Measurements from ENCODE around the gene GPX1. TPM values are rescaled to one million over a fixed set of nuclear protein-coding genes. Genes with fewer than 3 reads are reported as not detected.

Gene GPX1
- polyA plus RNA-seq, 2 of the 4 experiments (the other 2 are of a cell fraction) = 150 to 271 TPM

DNA sequence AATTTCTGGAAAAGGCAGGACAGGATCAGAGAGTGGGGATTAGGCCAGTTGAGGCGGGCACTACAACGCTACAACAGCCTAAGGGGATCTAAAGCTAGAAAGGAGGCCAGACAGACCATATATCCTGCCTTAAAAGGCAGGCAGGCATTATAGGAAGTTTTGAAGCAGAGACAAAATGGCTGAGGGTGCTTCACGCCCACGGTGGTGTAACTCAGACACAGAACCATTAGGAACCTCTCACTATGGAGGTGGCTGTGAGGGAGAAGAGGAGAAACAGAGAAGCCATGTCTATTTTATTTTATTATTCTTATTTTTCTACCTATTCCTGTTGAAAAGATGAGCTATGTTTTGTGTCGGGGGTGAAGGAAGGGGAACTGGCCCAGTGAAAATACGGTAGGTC, 16.2 kb downstream of the GPX1 start:
- FAIRE-seq (no peak), ATAC-seq (no peak), DNase-seq (ENCODE audit: low read depth in 1 of 2, low spot score in 1 of 2) (no peak)
- WGBS (ENCODE audit: missing lambda C conversion rate) = 92% methylated on average over 6 of the region's 6 CpGs
- H3K27ac ChIP-seq = no peak overlapping the region
- CTCF ChIA-PET = no interaction called here
- TF ChIP-seq, protein P1, sequence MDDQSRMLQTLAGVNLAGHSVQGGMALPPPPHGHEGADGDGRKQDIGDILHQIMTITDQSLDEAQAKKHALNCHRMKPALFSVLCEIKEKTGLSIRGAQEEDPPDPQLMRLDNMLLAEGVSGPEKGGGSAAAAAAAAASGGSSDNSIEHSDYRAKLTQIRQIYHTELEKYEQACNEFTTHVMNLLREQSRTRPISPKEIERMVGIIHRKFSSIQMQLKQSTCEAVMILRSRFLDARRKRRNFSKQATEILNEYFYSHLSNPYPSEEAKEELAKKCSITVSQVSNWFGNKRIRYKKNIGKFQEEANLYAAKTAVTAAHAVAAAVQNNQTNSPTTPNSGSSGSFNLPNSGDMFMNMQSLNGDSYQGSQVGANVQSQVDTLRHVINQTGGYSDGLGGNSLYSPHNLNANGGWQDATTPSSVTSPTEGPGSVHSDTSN (IDR thresholded peaks at IDR 0.05) = no peak
- TF ChIP-seq RFX5 (IDR thresholded peaks at IDR 0.05) = no peak
- no peak for TF ChIP-seq FOSB (CRISPR knock-in tag; IDR thresholded peaks at IDR 0.05)
- TF ChIP-seq CBX8 (IDR thresholded peaks at IDR 0.05) = no peak
- no peak for TF ChIP-seq HEYL (CRISPR knock-in tag; IDR thresholded peaks at IDR 0.05)
- no peak for TF ChIP-seq MYC (IDR thresholded peaks at IDR 0.05; ENCODE audit: borderline replicate concordance, low read length)
- no peak for TF ChIP-seq SMC3 (IDR thresholded peaks at IDR 0.05)
- TF ChIP-seq JUNB (IDR thresholded peaks at IDR 0.05) = no peak
- TF ChIP-seq, protein P2, sequence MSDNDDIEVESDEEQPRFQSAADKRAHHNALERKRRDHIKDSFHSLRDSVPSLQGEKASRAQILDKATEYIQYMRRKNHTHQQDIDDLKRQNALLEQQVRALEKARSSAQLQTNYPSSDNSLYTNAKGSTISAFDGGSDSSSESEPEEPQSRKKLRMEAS (IDR thresholded peaks at IDR 0.05) = no peak
- TF ChIP-seq MAFK (IDR thresholded peaks at IDR 0.05; ENCODE audit: partially characterized antibody) = no peak
- TF ChIP-seq, protein P3, sequence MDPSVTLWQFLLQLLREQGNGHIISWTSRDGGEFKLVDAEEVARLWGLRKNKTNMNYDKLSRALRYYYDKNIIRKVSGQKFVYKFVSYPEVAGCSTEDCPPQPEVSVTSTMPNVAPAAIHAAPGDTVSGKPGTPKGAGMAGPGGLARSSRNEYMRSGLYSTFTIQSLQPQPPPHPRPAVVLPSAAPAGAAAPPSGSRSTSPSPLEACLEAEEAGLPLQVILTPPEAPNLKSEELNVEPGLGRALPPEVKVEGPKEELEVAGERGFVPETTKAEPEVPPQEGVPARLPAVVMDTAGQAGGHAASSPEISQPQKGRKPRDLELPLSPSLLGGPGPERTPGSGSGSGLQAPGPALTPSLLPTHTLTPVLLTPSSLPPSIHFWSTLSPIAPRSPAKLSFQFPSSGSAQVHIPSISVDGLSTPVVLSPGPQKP (IDR thresholded peaks at IDR 0.05; ENCODE audit: low read depth, low read length) = no peak
- no peak for TF ChIP-seq CEBPB (IDR thresholded peaks at IDR 0.05)
- TF ChIP-seq EP300 (IDR thresholded peaks at IDR 0.05) = no peak
- no peak for TF ChIP-seq RNF2 (IDR thresholded peaks at IDR 0.05; ENCODE audit: borderline replicate concordance, low read depth)
- TF ChIP-seq KDM5A (IDR thresholded peaks at IDR 0.05) = no peak
- TF ChIP-seq GATA3 (IDR thresholded peaks at IDR 0.05; ENCODE audit: borderline replicate concordance) = no peak
- TF ChIP-seq HDAC2 (IDR thresholded peaks at IDR 0.05) = no peak
- no peak overlapping the region for H3K4me3 ChIP-seq
- H3K9me3 ChIP-seq = no peaks in the 10 kb centered on the region
- peaks cover 22% of the 10 kb centered on the region for H3K4me1 ChIP-seq
- POLR2A ChIA-PET = interaction anchor here (0.6 kb wide), 1 partner anchor 194 kb away, joined by 3 read pairs; no protein-coding TSS in a partner anchor
- H3K4me2 ChIP-seq = no peak overlapping the region

DNA sequence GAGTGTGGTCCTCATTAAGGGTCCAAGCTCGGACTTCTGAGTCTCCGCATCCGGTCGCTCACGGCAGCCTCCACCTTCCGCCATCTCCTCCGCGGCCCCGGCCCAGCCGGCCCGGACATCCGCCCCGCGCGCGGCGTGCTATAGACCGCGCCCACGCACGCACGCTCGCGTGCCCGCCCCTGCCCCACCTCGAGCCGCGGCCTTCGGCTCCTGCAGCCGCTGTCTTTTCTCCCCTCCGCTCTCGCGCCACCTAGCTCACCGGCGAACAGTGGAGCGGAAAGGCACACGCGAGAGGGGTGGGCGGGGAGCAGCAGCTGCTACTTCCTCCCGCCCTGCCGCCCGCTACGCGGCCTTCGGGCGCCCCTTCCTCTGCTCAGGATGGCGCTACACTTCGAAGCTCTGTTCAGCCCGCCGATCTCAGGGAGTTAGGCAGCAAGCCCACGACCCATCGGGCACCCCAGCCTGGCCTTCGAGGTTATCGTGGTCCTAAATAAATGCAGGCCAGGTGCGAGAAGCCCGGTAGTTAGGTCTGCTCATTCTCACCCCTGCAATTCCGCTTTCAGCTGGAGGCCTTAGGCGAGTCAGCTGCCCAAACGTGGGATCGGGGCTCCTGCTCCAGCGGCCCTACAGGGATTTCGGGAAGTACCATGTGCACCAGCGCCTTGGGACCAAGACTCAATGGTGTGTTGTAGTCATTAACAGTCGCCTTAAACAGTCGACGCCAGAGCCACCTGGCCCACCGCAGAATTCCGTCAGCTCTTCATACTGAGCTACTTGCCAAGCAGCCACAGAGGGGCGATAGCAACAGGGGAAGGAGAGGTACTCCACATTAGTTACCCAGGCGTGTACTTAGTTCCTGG, 18.0 kb downstream of the GPX1 start, which contains the start of gene USP4:
TSS of gene USP4 (minus strand) at position 113 of the 860 bp plus-strand sequence. CDS start at position 84, 29 bp downstream.
- ChIA-PET POLR2A (interaction anchor here (0.7 to 2.3 kb wide), 9 partner anchors 11 to 219 kb away, joined by 3 to 14 read pairs (median 4); partner anchors contain the start of genes DAG1, GPX1, RHOA and TCTA), CTCF (interaction anchor here (0.7 to 2.2 kb wide), 19 partner anchors 9 to 169 kb away, joined by 3 to 13 read pairs (median 4); partner anchors contain the start of genes GPX1, KLHDC8B and NICN1)
- ATAC-seq (peak; percentile 95 to 98), FAIRE-seq (no peak), DNase-seq (ENCODE audit: low read depth in 1 of 2, low spot score in 1 of 2) (peak; percentile 62 to 84)
- Histone ChIP-seq H3K27ac (peak within 1 kb of the TSS; percentile 90 to 92), H3K4me1 (peaks cover 14% of the 10 kb centered on the region; the same call in 2 of the 3 replicates), H3K4me2 (peak within 1 kb of the TSS; percentile 85), H3K9me3 (no peaks in the 10 kb centered on the region), H3K4me3 (peak within 1 kb of the TSS; percentile 81)
- WGBS (ENCODE audit: missing lambda C conversion rate) = 26% methylated on average over 34 of the region's 70 CpGs
- TF ChIP-seq FOSL2 (IDR thresholded peaks at IDR 0.05) = no peak
- TF ChIP-seq FOSL2 (CRISPR knock-in tag; IDR thresholded peaks at IDR 0.05) = no peak
- TF ChIP-seq HOXA7 (CRISPR knock-in tag; IDR thresholded peaks at IDR 0.05) = no peak
- TF ChIP-seq SMC3 (IDR thresholded peaks at IDR 0.05) = peak; percentile 44
- TF ChIP-seq MYC (IDR thresholded peaks at IDR 0.05; ENCODE audit: borderline replicate concordance, low read length) = peak; percentile 61; the same call in 1 of the 2 replicates
- TF ChIP-seq JUNB (IDR thresholded peaks at IDR 0.05) = no peak
- peak; percentile 33 to 44; a peak in 3 of 5 replicates for TF ChIP-seq RAD21 (conservative IDR thresholded peaks at IDR 0.05 in 1 of 2, IDR thresholded peaks at IDR 0.05 in 1 of 2)
- TF ChIP-seq, protein P3 (IDR thresholded peaks at IDR 0.05; ENCODE audit: low read depth, low read length) = no peak
- TF ChIP-seq ESRRA (IDR thresholded peaks at IDR 0.05; ENCODE audit: borderline replicate concordance, low read length) = no peak
- no peak for TF ChIP-seq ZSCAN20 (CRISPR knock-in tag; IDR thresholded peaks at IDR 0.05)
- 0 out of 2 replicates have a peak, but pooled peaks have one; percentile 47 for TF ChIP-seq HOXB5 (CRISPR knock-in tag; IDR thresholded peaks at IDR 0.05)
- TF ChIP-seq, protein P1 (IDR thresholded peaks at IDR 0.05) = no peak
- no peak for TF ChIP-seq CBX8 (IDR thresholded peaks at IDR 0.05)
- no peak for TF ChIP-seq SREBF2 (IDR thresholded peaks at IDR 0.05)
- TF ChIP-seq, protein P4, sequence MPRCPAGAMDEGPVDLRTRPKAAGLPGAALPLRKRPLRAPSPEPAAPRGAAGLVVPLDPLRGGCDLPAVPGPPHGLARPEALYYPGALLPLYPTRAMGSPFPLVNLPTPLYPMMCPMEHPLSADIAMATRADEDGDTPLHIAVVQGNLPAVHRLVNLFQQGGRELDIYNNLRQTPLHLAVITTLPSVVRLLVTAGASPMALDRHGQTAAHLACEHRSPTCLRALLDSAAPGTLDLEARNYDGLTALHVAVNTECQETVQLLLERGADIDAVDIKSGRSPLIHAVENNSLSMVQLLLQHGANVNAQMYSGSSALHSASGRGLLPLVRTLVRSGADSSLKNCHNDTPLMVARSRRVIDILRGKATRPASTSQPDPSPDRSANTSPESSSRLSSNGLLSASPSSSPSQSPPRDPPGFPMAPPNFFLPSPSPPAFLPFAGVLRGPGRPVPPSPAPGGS (IDR thresholded peaks at IDR 0.05) = peak; percentile 48; the same call in 1 of the 3 replicates
- TF ChIP-seq, protein P5, sequence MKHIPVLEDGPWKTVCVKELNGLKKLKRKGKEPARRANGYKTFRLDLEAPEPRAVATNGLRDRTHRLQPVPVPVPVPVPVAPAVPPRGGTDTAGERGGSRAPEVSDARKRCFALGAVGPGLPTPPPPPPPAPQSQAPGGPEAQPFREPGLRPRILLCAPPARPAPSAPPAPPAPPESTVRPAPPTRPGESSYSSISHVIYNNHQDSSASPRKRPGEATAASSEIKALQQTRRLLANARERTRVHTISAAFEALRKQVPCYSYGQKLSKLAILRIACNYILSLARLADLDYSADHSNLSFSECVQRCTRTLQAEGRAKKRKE (CRISPR knock-in tag; IDR thresholded peaks at IDR 0.05; ENCODE audit: low read depth) = peak; percentile 24; the same call in 1 of the 2 replicates
- no peak for TF ChIP-seq EHMT2 (IDR thresholded peaks at IDR 0.05; ENCODE audit: low read depth)
- no peak for TF ChIP-seq CHD4 (IDR thresholded peaks at IDR 0.05; ENCODE audit: borderline replicate concordance)
